ENCODE results near the gene GRB14. TPM values are rescaled to one million over a fixed set of nuclear protein-coding genes. Genes with fewer than 3 reads are reported as not detected.

GRB14 gene
- total and polyA plus RNA-seq, 10 of the 15 experiments (the other 5 are each of a cell fraction or from before 2014, with no cell fraction given) = not detected

- H3K36me3 ChIP-seq (ENCODE audit: control insufficient read depth in 2 of 2, insufficient read depth in 2 of 2, low read length in 1 of 2) = no peaks in the 10 kb centered on the region
- no peak overlapping the region for H3K27ac ChIP-seq (ENCODE audit: control insufficient read depth, insufficient read depth)
- ChIA-PET POLR2A (no interaction called here), CTCF (no interaction called here), RAD21 (ENCODE audit: unreplicated experiment) (no interaction called here), SMC1A (ENCODE audit: uncharacterized antibody, unreplicated experiment) (no interaction called here)
- in situ Hi-C loops (cut with MboI) (no loop called here), intact Hi-C loops (cut with micrococcal nuclease; ENCODE audit: unreplicated experiment) (no loop called here)
- DNase-seq (ENCODE audit: low read depth, low spot score) = no peak
- no peak overlapping the region for H3K4me3 ChIP-seq
- no peak for FAIRE-seq
- no peak overlapping the region for H3K4me2 ChIP-seq (ENCODE audit: control insufficient read depth, insufficient read depth)
- no peak overlapping the region for H2AFZ ChIP-seq (ENCODE audit: control insufficient read depth, low read depth, low read length)
- H3K9ac ChIP-seq (ENCODE audit: control insufficient read depth, insufficient read depth, low read length) = no peak overlapping the region
- ATAC-seq = no peak
- no TSS peak for BruUV-seq (replicated peaks)
- no peaks in the 10 kb centered on the region for H3K79me2 ChIP-seq (ENCODE audit: control insufficient read depth, insufficient read depth, low read length)
- H3K4me1 ChIP-seq (ENCODE audit: control insufficient read depth, insufficient read depth, low read length) = no peaks in the 10 kb centered on the region
- peaks cover 0 to 5% of the 10 kb centered on the region in 2 experiments; a peak in 3 of 4 replicates for H3K27me3 ChIP-seq (replicated peaks in 1 of 2; ENCODE audit: control insufficient read depth in 2 of 2, insufficient read depth in 2 of 2, low read length in 1 of 2)
- TF ChIP-seq JUND (IDR thresholded peaks at IDR 0.05; ENCODE audit: low read depth, low read length) = no peak
- no peak for TF ChIP-seq HDAC2 (IDR thresholded peaks at IDR 0.05)
- TF ChIP-seq HCFC1 (IDR thresholded peaks at IDR 0.05; ENCODE audit: low read length) = no peak
- TF ChIP-seq MLLT1 (IDR thresholded peaks at IDR 0.05) = no peak
- no peak for TF ChIP-seq EED (IDR thresholded peaks at IDR 0.05; ENCODE audit: low read depth)
- TF ChIP-seq EGR1 (IDR thresholded peaks at IDR 0.05; ENCODE audit: borderline replicate concordance in 1 of 2, low read depth in 2 of 2, low read length in 2 of 2) = no peak
- no peak for TF ChIP-seq YBX1 (IDR thresholded peaks at IDR 0.05)
- no peak for TF ChIP-seq ZNF622 (IDR thresholded peaks at IDR 0.05)
- no peak for TF ChIP-seq YY1 (IDR thresholded peaks at IDR 0.05; ENCODE audit: low read depth, low read length)
- no peak for TF ChIP-seq IRF3 (IDR thresholded peaks at IDR 0.05)
- no peak for TF ChIP-seq NFIC (IDR thresholded peaks at IDR 0.05; ENCODE audit: low read depth, low read length)
- TF ChIP-seq ZNF207 (IDR thresholded peaks at IDR 0.05; ENCODE audit: borderline replicate concordance) = no peak
- no peak for TF ChIP-seq ATF7 (IDR thresholded peaks at IDR 0.05; ENCODE audit: low read depth)
- no peak for TF ChIP-seq HSF1 (IDR thresholded peaks at IDR 0.05; ENCODE audit: low read depth, low read length)
- no peak for TF ChIP-seq STAT3 (IDR thresholded peaks at IDR 0.05; ENCODE audit: low read depth, low read length)
- TF ChIP-seq CBFB (IDR thresholded peaks at IDR 0.05; ENCODE audit: low read depth) = no peak
- no peak for TF ChIP-seq KDM1A (IDR thresholded peaks at IDR 0.05; ENCODE audit: borderline replicate concordance)
- TF ChIP-seq SUPT20H (IDR thresholded peaks at IDR 0.05; ENCODE audit: borderline replicate concordance, control insufficient read depth, low read depth, low read length) = no peak
- no peak for TF ChIP-seq RUNX3 (IDR thresholded peaks at IDR 0.05; ENCODE audit: low read length)
- no peaks in the 10 kb centered on the region for H4K20me1 ChIP-seq (ENCODE audit: control insufficient read depth, insufficient read depth)
- WGBS (ENCODE audit: insufficient coverage, insufficient replicate concordance, low lambda C conversion rate, missing lambda C conversion rate) = 35% methylated on average over 12 of the region's 12 CpGs
- no peaks in the 10 kb centered on the region for H3K9me3 ChIP-seq (replicated peaks; ENCODE audit: control insufficient read depth, insufficient read depth, low read length)
Observed at GRCh38 chr2:164622338-164623106, 1.2 kb upstream of the GRB14 start.

All from GM12878 (cell line).